Left ventricle myocardium inferior (tissue), 1 donor: ENCODE measurements around the gene PLEKHG7. TPM values are rescaled to one million over a fixed set of nuclear protein-coding genes. Genes with fewer than 3 reads are reported as not detected.

ENCODE experiments used
- DNase-seq: peaks from one replicate; pipeline ENCODE4 v3.0.0-alpha.2; 2020
- H3K27ac ChIP-seq: fragments of 200-600 bp; replicated peaks from 2 replicates; pipeline ENCODE4 v1.8.0; 2021
- H3K27me3 ChIP-seq: fragments of 200-600 bp; 2 replicates; pipeline ENCODE4 v1.8.0; 2021; ENCODE audit warnings: low read depth
- H3K36me3 ChIP-seq: fragments of 200-600 bp; 2 replicates; pipeline ENCODE4 v1.8.0; 2021
- H3K4me1 ChIP-seq: fragments of 200-600 bp; 2 replicates; pipeline ENCODE4 v1.8.0; 2021
- H3K4me3 ChIP-seq: fragments of 200-600 bp; 2 replicates; pipeline ENCODE4 v1.8.0; 2021; ENCODE audit warnings: mild to moderate bottlenecking, moderate library complexity
- H3K9me3 ChIP-seq: fragments of 200-600 bp; replicated peaks from 2 replicates; pipeline ENCODE4 v1.8.0; 2021
- CTCF ChIP-seq: fragments of 200-600 bp; IDR thresholded peaks from 2 replicates; pipeline ENCODE4 v1.8.0; 2021; ENCODE audit warnings: antibody characterized with exemption, mild to moderate bottlenecking, borderline replicate concordance
- intact Hi-C: fragments of 100-400 bp; cut with micrococcal nuclease; formaldehyde crosslinking; loops from one replicate; pipeline ENCODE4 v1.11.0; 2022
- total RNA-seq: library from RNA; stranded (reverse); fragmentation: NEBNext Ultra II Directional; extraction: Animal tissue kit (Norgen Biotek cat#: 25700); gene quantifications from one replicate; pipeline ENCODE4 v1.2.1, GENCODE V29; 2021
- donor health status: DM: no; HTN: yes; CAD: no; lungs with severe emphysema.

The PLEKHG7 gene
- total RNA-seq, 1 donor from 2014 or later = not detected

- DNase-seq = no peak
- no peaks in the 10 kb centered on the region for H3K27me3 ChIP-seq
- no peak for TF ChIP-seq CTCF
- H3K4me3 ChIP-seq = no peak overlapping the region
- H3K9me3 ChIP-seq = no peaks in the 10 kb centered on the region
- H3K36me3 ChIP-seq = no peaks in the 10 kb centered on the region
- no peaks in the 10 kb centered on the region for H3K4me1 ChIP-seq
- no peak overlapping the region for H3K27ac ChIP-seq
- intact Hi-C loops = no loop called here
Measured at GRCh38 chr12:92675092-92675865, 27.5 kb upstream of the PLEKHG7 start.

- no peak overlapping the region for H3K27ac ChIP-seq
- TF ChIP-seq CTCF = no peak
- no peaks in the 10 kb centered on the region for H3K27me3 ChIP-seq
- no peaks in the 10 kb centered on the region for H3K9me3 ChIP-seq
- no peak for DNase-seq
- no peak overlapping the region for H3K4me3 ChIP-seq
- no peaks in the 10 kb centered on the region for H3K4me1 ChIP-seq
- intact Hi-C loops = no loop called here
- H3K36me3 ChIP-seq = no peaks in the 10 kb centered on the region
Measured at GRCh38 chr12:92676710-92677109, 26.1 kb upstream of the PLEKHG7 start.

GRCh38 chr12:92690601-92691000 lies 12.2 kb upstream of the PLEKHG7 start:
- H3K27ac ChIP-seq = no peak overlapping the region
- TF ChIP-seq CTCF = no peak
- H3K9me3 ChIP-seq = no peaks in the 10 kb centered on the region
- DNase-seq = no peak
- no peak overlapping the region for H3K4me3 ChIP-seq
- no peaks in the 10 kb centered on the region for H3K27me3 ChIP-seq
- intact Hi-C loops = no loop called here
- no peaks in the 10 kb centered on the region for H3K4me1 ChIP-seq
- H3K36me3 ChIP-seq = no peaks in the 10 kb centered on the region

- intact Hi-C loops = no loop called here
Measured at GRCh38 chr12:92695056-92695455, 7.7 kb upstream of the PLEKHG7 start.

GRCh38 chr12:92695577-92695976 lies 7.2 kb upstream of the PLEKHG7 start:
- Histone ChIP-seq H3K4me1 (no peaks in the 10 kb centered on the region), H3K4me3 (no peak overlapping the region), H3K27ac (no peak overlapping the region), H3K9me3 (peaks cover 14% of the 10 kb centered on the region), H3K27me3 (no peaks in the 10 kb centered on the region), H3K36me3 (no peaks in the 10 kb centered on the region)
- DNase-seq = no peak
- intact Hi-C loops = no loop called here
- TF ChIP-seq CTCF = no peak

More at GRCh38 chr12:92695056-92695455, 7.7 kb upstream of the PLEKHG7 start:
- H3K27me3 ChIP-seq = no peaks in the 10 kb centered on the region
- no peak overlapping the region for H3K27ac ChIP-seq
- no peak overlapping the region for H3K4me3 ChIP-seq
- no peak for TF ChIP-seq CTCF
- H3K4me1 ChIP-seq = no peaks in the 10 kb centered on the region
- H3K9me3 ChIP-seq = peaks cover 14% of the 10 kb centered on the region
- no peaks in the 10 kb centered on the region for H3K36me3 ChIP-seq
- DNase-seq = no peak
